WTC11 (cell line): Measurements from ENCODE around the gene LAGE3. TPM values are rescaled to one million over a fixed set of nuclear protein-coding genes. Genes with fewer than 3 reads are reported as not detected.

Experiments used
- ATAC-seq: fragments of 200-7000 bp; cut with Tn5 transposase; 2 replicates; pipeline ENCODE4 v1.10.0; 2021; ENCODE audit warnings: mild to moderate bottlenecking, moderate library complexity
- CTCF ChIA-PET: fragments of 300-600 bp; sonication (Branson Sonifier 250); formaldehyde crosslinking; loops from one replicate; lab custom pipeline; 2021; ENCODE audit warnings: antibody characterized with exemption; lab: Charles Lee
- POLR2A ChIA-PET: fragments of 350-600 bp; sonication (Branson Sonifier 250); formaldehyde crosslinking; loops from one replicate; lab custom pipeline; 2021; ENCODE audit warnings: antibody characterized with exemption; lab: Charles Lee
- DNase-seq: peaks from one replicate; pipeline ENCODE4 v3.0.0; 2021; ENCODE audit warnings: low spot score
- H3K27ac Mint-ChIP-seq: 2 replicates; pipeline ENCODE4 v1.8.0; 2021; ENCODE audit warnings: mixed read lengths
- H3K27me3 Mint-ChIP-seq: 2 replicates; pipeline ENCODE4 v1.8.0; 2021; ENCODE audit warnings: low read depth, mild to moderate bottlenecking, moderate library complexity, mixed read lengths
- H3K36me3 Mint-ChIP-seq: 2 replicates; pipeline ENCODE4 v1.8.0; 2021; ENCODE audit warnings: mixed read lengths
- H3K4me1 Mint-ChIP-seq: 2 replicates; pipeline ENCODE4 v1.8.0; 2022; ENCODE audit warnings: mixed read lengths
- H3K4me3 Mint-ChIP-seq: 2 replicates; pipeline ENCODE4 v1.8.0; 2021; ENCODE audit warnings: mild to moderate bottlenecking, moderate library complexity, mixed read lengths
- H3K9me3 Mint-ChIP-seq: 2 replicates; pipeline ENCODE4 v1.8.0; 2021; ENCODE audit warnings: mixed read lengths
- CREB1 ChIP-seq: sonication (generic); formaldehyde crosslinking; IDR thresholded peaks from 2 replicates; pipeline ENCODE4 v1.8.0; 2023; ENCODE audit warnings: mild to moderate bottlenecking, missing genetic modification reagents
- E2F4 ChIP-seq: sonication (generic); formaldehyde crosslinking; IDR thresholded peaks from 2 replicates; pipeline ENCODE4 v1.8.1; 2022; ENCODE audit warnings: low read depth, mild to moderate bottlenecking, moderate library complexity, missing genetic modification reagents, borderline replicate concordance
- ELF4 ChIP-seq: sonication (generic); formaldehyde crosslinking; IDR thresholded peaks from 2 replicates; pipeline ENCODE4 v1.8.1; 2022; ENCODE audit warnings: low read depth, mild to moderate bottlenecking, moderate library complexity, missing genetic modification reagents
- ETV6 ChIP-seq: sonication (generic); formaldehyde crosslinking; IDR thresholded peaks from 2 replicates; pipeline ENCODE4 v1.8.1; 2022; ENCODE audit warnings: mild to moderate bottlenecking, missing genetic modification reagents
- FOXK1 ChIP-seq: sonication (generic); formaldehyde crosslinking; IDR thresholded peaks from 2 replicates; pipeline ENCODE4 v1.8.0; 2022; ENCODE audit warnings: mild to moderate bottlenecking, moderate library complexity, missing genetic modification reagents
- HMGA2 ChIP-seq: fragments of 250-450 bp; sonication (Bioruptor Pico); IDR thresholded peaks from 2 replicates; pipeline ENCODE4 v1.4.0; 2021; ENCODE audit warnings: mild to moderate bottlenecking, moderate library complexity
- NR2C2 ChIP-seq: sonication (generic); formaldehyde crosslinking; IDR thresholded peaks from 2 replicates; pipeline ENCODE4 v1.8.0; 2022; ENCODE audit warnings: mild to moderate bottlenecking, missing genetic modification reagents
- RORB ChIP-seq: fragments of 250-450 bp; sonication (Bioruptor Pico); IDR thresholded peaks from 2 replicates; pipeline ENCODE4 v1.9.0; 2021; ENCODE audit warnings: mild to moderate bottlenecking
- SMAD3 ChIP-seq: sonication (generic); formaldehyde crosslinking; IDR thresholded peaks from 2 replicates; pipeline ENCODE4 v1.8.0; 2022; ENCODE audit warnings: missing genetic modification reagents, mild to moderate bottlenecking, borderline replicate concordance
- SP1 ChIP-seq: sonication (generic); formaldehyde crosslinking; conservative IDR thresholded peaks from 2 replicates; pipeline ENCODE4 v1.8.1; 2022; ENCODE audit warnings: missing genetic modification reagents
- USF1 ChIP-seq: sonication (generic); formaldehyde crosslinking; IDR thresholded peaks from 2 replicates; pipeline ENCODE4 v1.8.0; 2022; ENCODE audit warnings: mild to moderate bottlenecking, missing genetic modification reagents
- ZBTB21 ChIP-seq: sonication (generic); formaldehyde crosslinking; IDR thresholded peaks from 2 replicates; pipeline ENCODE4 v1.8.1; 2023; ENCODE audit warnings: mild to moderate bottlenecking, missing genetic modification reagents, borderline replicate concordance
- ZBTB43 ChIP-seq: sonication (generic); formaldehyde crosslinking; IDR thresholded peaks from 2 replicates; pipeline ENCODE4 v1.8.1; 2023; ENCODE audit warnings: mild to moderate bottlenecking, missing genetic modification reagents
- total RNA-seq: library from RNA; stranded (reverse); gene quantifications from 3 replicates; pipeline ENCODE4 v1.2.3, GENCODE V29; 2021
- TF ChIP-seq, protein P1 (sequence below): sonication (generic); formaldehyde crosslinking; conservative IDR thresholded peaks from 2 replicates; pipeline ENCODE4 v1.8.1; 2022; ENCODE audit warnings: mild to moderate bottlenecking, missing genetic modification reagents
- TF ChIP-seq, protein P2 (sequence below): fragments of 250-450 bp; sonication (Bioruptor Pico); conservative IDR thresholded peaks from 2 replicates; pipeline ENCODE4 v1.9.0; 2021; ENCODE audit warnings: mild to moderate bottlenecking
- TF ChIP-seq, protein P3 (sequence below): fragments of 250-450 bp; sonication (Bioruptor Pico); IDR thresholded peaks from 2 replicates; pipeline ENCODE4 v1.9.0; 2021; ENCODE audit warnings: mild to moderate bottlenecking
- TF ChIP-seq, protein P4 (sequence below): sonication (generic); formaldehyde crosslinking; IDR thresholded peaks from 2 replicates; pipeline ENCODE4 v1.8.0; 2023; ENCODE audit warnings: missing genetic modification reagents, mild to moderate bottlenecking, borderline replicate concordance

LAGE3 gene
- total RNA-seq, 1 experiment from 2014 or later: 46.1 TPM

- no peak for TF ChIP-seq USF1 (CRISPR knock-in tag)
- TF ChIP-seq NR2C2 (CRISPR knock-in tag): no peak
- TF ChIP-seq, protein P1, sequence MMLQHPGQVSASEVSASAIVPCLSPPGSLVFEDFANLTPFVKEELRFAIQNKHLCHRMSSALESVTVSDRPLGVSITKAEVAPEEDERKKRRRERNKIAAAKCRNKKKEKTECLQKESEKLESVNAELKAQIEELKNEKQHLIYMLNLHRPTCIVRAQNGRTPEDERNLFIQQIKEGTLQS (CRISPR knock-in tag): no peak
- no peak for TF ChIP-seq E2F4 (CRISPR knock-in tag)
Measured at GRCh38 chrX:154508384-154508745, 29.3 kb upstream of the LAGE3 start (continued).

DNA sequence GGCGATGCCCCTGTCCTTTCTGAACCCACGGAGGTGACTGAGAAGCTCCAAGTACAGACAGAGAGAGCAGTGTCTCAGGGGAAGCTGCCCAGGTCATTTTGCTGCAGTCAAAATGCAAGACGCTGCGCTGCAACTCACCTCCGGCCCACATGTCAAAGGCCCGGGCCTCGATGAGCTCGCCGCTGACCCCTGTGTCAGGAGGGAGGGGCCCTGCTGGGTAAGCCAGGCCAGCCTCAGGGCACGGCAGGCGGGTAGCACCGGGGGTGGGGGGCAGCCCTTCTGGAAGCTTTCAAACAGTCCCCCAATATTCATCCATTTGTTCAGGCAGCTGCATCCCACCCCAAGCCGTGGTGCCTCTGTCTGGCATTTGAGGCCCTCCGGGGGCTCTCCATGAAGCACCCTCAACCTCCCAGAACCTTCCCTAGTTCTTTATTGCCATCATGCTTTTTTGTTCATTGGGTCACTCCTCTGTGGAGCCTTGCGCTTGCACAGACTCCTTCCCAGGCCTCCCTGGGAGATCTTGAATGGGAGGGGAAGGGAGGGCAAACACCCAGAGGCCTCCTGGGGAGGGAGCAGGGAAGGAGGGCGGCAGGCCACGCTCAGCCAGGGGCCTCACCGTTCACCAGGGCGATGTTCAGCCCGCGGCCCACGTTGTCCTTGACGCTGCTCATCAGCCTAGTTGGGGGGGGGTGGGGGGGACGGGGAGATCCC lies 28.7 kb upstream of the LAGE3 start:
- Mint-ChIP-seq H3K36me3 (peaks cover 15% of the 10 kb centered on the region), H3K9me3 (no peaks in the 10 kb centered on the region), H3K27ac (no peak overlapping the region), H3K4me3 (no peak overlapping the region), H3K4me1 (no peaks in the 10 kb centered on the region), H3K27me3 (no peaks in the 10 kb centered on the region)
- ChIA-PET CTCF (no interaction called here), POLR2A (no interaction called here)
- ATAC-seq (no peak), DNase-seq (no peak)
- TF ChIP-seq ZBTB21 (CRISPR knock-in tag) (no peak), SMAD3 (CRISPR knock-in tag) (no peak), FOXK1 (CRISPR knock-in tag) (no peak), RORB (no peak), SP1 (CRISPR knock-in tag) (no peak), ZBTB43 (CRISPR knock-in tag) (no peak), ELF4 (CRISPR knock-in tag) (no peak), CREB1 (CRISPR knock-in tag) (no peak), HMGA2 (CRISPR knock-in tag) (no peak), ETV6 (CRISPR knock-in tag) (no peak)
- TF ChIP-seq, protein P2, sequence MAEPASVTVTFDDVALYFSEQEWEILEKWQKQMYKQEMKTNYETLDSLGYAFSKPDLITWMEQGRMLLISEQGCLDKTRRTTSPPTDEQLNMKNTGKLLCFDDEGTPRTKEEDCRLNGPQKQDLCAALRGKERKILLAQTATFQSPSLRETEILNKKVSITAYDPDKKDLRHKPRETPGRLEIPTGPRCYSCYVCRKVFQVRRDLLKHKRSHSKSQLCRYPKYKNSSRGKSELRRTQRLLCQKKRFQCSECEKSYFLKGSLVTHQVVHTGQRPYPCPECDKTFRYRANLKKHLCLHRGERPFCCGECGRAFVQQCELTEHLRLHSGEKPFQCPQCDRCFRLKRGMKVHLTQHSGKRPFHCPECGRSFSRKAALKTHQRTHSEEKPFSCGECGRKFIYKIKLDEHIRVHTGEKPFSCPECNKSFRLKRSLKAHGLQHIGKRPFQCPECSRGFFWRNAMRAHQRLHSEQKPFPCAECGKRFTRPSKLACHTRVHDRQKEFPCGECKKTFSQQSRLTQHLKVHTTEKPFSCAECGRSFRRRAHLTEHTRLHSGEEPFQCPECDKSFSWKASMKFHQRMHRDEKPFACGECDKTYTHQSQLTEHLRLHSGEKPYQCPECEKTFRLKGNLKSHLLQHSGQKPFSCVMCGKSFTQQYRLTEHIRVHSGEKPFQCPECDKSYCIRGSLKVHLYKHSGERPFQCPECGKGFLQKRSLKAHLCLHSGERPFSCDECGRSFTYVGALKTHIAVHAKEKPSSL: no peak
- TF ChIP-seq, protein P3, sequence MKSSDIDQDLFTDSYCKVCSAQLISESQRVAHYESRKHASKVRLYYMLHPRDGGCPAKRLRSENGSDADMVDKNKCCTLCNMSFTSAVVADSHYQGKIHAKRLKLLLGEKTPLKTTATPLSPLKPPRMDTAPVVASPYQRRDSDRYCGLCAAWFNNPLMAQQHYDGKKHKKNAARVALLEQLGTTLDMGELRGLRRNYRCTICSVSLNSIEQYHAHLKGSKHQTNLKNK: no peak
- TF ChIP-seq, protein P4, sequence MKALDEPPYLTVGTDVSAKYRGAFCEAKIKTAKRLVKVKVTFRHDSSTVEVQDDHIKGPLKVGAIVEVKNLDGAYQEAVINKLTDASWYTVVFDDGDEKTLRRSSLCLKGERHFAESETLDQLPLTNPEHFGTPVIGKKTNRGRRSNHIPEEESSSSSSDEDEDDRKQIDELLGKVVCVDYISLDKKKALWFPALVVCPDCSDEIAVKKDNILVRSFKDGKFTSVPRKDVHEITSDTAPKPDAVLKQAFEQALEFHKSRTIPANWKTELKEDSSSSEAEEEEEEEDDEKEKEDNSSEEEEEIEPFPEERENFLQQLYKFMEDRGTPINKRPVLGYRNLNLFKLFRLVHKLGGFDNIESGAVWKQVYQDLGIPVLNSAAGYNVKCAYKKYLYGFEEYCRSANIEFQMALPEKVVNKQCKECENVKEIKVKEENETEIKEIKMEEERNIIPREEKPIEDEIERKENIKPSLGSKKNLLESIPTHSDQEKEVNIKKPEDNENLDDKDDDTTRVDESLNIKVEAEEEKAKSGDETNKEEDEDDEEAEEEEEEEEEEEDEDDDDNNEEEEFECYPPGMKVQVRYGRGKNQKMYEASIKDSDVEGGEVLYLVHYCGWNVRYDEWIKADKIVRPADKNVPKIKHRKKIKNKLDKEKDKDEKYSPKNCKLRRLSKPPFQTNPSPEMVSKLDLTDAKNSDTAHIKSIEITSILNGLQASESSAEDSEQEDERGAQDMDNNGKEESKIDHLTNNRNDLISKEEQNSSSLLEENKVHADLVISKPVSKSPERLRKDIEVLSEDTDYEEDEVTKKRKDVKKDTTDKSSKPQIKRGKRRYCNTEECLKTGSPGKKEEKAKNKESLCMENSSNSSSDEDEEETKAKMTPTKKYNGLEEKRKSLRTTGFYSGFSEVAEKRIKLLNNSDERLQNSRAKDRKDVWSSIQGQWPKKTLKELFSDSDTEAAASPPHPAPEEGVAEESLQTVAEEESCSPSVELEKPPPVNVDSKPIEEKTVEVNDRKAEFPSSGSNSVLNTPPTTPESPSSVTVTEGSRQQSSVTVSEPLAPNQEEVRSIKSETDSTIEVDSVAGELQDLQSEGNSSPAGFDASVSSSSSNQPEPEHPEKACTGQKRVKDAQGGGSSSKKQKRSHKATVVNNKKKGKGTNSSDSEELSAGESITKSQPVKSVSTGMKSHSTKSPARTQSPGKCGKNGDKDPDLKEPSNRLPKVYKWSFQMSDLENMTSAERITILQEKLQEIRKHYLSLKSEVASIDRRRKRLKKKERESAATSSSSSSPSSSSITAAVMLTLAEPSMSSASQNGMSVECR (CRISPR knock-in tag): no peak
